GM12875 (cell line): ENCODE results near the gene LRRN4.

ENCODE experiments used
- H3K4me3 ChIP-seq: one replicate; pipeline ENCODE4 v1.5.1; 2011; ENCODE audit warnings: low read depth, low read length, control low read depth
- CTCF ChIP-seq: IDR thresholded peaks from 2 replicates; pipeline ENCODE4 v1.5.1; 2011; ENCODE audit warnings: low read depth, mild to moderate bottlenecking, control low read depth, inconsistent platforms, low read length, moderate library complexity, borderline replicate concordance; ENCODE audit not compliant: insufficient read depth

Gene LRRN4

GRCh38 chr20:6074784-6075183 is 20.9 kb upstream of the LRRN4 start:
- TF ChIP-seq CTCF = no peak

GRCh38 chr20:6074145-6074561 is 20.3 kb upstream of the LRRN4 start:
- H3K4me3 ChIP-seq = no peak overlapping the region
- peak; percentile 13; the same call in 1 of the 2 replicates for TF ChIP-seq CTCF

More at GRCh38 chr20:6074784-6075183, 20.9 kb upstream of the LRRN4 start:
- H3K4me3 ChIP-seq = no peak overlapping the region

GRCh38 chr20:6070829-6071695 is 17.2 kb upstream of the LRRN4 start:
- TF ChIP-seq CTCF = no peak
- no peak overlapping the region for H3K4me3 ChIP-seq

- H3K4me3 ChIP-seq = no peak overlapping the region
- TF ChIP-seq CTCF = no peak
These were observed 15.8 kb upstream of the LRRN4 start for GRCh38 chr20:6069669-6070068.

- no peak overlapping the region for H3K4me3 ChIP-seq
- no peak for TF ChIP-seq CTCF
These were observed 14.0 kb upstream of the LRRN4 start for GRCh38 chr20:6067763-6068318.

- H3K4me3 ChIP-seq = no peak overlapping the region
- TF ChIP-seq CTCF = no peak
These were observed 12.7 kb upstream of the LRRN4 start for GRCh38 chr20:6066582-6066981.

GRCh38 chr20:6061544-6061943 is 7.7 kb upstream of the LRRN4 start:
- no peak for TF ChIP-seq CTCF
- H3K4me3 ChIP-seq = no peak overlapping the region
